NCI-H2107 treated with DMSO at 0.1 percent for 48 hours (cell line): ENCODE results near the gene AOC1.
A peak's percentile ranks its signal among the peaks of the same experiment; 100 is the strongest.
"Not testable (repeated sequence)": the region's sequence is repeated elsewhere in the genome, so short reads cannot be mapped to it uniquely, and the experiment has no call there.

Experiments used
- DNase-seq: peaks from one replicate; lab custom pipeline; 2025; ENCODE audit not compliant: unreplicated experiment; lab: John Stamatoyannopoulos, UW

The AOC1 gene, protein sequence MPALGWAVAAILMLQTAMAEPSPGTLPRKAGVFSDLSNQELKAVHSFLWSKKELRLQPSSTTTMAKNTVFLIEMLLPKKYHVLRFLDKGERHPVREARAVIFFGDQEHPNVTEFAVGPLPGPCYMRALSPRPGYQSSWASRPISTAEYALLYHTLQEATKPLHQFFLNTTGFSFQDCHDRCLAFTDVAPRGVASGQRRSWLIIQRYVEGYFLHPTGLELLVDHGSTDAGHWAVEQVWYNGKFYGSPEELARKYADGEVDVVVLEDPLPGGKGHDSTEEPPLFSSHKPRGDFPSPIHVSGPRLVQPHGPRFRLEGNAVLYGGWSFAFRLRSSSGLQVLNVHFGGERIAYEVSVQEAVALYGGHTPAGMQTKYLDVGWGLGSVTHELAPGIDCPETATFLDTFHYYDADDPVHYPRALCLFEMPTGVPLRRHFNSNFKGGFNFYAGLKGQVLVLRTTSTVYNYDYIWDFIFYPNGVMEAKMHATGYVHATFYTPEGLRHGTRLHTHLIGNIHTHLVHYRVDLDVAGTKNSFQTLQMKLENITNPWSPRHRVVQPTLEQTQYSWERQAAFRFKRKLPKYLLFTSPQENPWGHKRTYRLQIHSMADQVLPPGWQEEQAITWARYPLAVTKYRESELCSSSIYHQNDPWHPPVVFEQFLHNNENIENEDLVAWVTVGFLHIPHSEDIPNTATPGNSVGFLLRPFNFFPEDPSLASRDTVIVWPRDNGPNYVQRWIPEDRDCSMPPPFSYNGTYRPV

GRCh38 chr7:150852371-150852905, at the start of gene AOC1:
Gene AOC1 (plus strand): TSS chr7:150852517. CDS start chr7:150856471, 3,954 bp downstream.
- no peak for DNase-seq

- DNase-seq: peak; percentile 41
Measured at GRCh38 chr7:150803161-150803860, 49.0 kb upstream of the AOC1 start.

DNA sequence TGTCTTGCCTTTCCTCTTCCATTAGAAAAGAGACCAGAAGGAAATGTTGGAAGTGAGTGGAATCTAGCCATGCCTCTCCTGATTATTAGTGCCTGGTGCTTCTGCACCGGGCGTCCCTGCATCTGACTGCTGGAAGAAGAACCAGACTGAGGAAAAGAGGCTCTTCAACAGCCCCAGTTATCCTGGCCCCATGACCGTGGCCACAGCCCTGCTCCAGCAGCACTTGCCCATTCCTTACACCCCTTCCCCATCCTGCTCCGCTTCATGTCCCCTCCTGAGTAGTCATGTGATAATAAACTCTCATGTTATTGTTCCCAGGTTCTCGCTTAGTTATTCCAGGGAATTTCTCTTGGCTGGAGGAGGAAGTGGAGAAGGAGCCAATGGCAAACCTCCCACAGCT, 47.5 kb upstream of the AOC1 start:
- no peak for DNase-seq

GRCh38 chr7:150805864-150806263, 46.5 kb upstream of the AOC1 start:
- DNase-seq: no peak

- DNase-seq: no peak
Measured at GRCh38 chr7:150806454-150806853, 45.9 kb upstream of the AOC1 start.

DNA sequence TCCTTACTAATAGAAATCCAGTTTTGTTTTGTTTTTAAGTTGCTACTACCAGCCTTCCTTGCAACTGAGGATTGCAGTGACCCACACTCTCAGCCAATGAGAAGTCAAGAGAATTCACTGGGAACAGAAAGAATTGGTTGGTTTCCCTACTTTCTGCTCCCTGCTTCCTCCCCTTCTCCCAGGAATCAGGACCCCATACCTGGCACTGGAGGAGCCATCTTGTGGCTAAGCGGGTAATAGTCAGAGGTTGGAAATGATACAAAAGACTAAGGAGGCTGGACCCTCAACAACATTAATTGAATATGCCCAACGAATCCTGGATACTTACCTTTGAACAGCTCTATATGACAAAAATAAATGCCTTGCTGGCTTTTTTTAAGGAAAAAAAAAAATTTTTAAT, 45.5 kb upstream of the AOC1 start:
- no peak for DNase-seq

- DNase-seq: not testable (repeated sequence)
Measured at GRCh38 chr7:150807616-150808438, 44.5 kb upstream of the AOC1 start.

- no peak for DNase-seq
Measured at GRCh38 chr7:150814328-150815001, 37.9 kb upstream of the AOC1 start.

DNA sequence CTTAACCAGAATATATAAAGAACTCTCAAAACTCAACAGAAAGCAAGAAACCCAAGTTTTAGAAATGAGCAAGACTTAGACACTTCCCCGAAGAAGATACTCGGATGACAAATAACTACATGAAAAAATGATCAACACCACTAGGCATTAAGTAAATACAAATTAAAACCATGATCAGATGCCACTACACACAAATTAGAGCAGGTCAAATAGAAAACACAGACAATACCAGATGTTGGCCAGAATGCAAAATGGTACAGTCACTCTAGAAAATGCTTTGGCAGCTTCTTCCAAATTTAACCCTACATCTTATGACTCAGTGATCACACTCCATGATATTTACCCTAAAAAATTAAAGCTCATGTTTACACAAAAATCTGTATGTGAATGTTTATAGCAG, 33.3 kb upstream of the AOC1 start:
- DNase-seq: no peak

- DNase-seq: no peak
Measured at GRCh38 chr7:150820148-150820547, 32.2 kb upstream of the AOC1 start.

DNA sequence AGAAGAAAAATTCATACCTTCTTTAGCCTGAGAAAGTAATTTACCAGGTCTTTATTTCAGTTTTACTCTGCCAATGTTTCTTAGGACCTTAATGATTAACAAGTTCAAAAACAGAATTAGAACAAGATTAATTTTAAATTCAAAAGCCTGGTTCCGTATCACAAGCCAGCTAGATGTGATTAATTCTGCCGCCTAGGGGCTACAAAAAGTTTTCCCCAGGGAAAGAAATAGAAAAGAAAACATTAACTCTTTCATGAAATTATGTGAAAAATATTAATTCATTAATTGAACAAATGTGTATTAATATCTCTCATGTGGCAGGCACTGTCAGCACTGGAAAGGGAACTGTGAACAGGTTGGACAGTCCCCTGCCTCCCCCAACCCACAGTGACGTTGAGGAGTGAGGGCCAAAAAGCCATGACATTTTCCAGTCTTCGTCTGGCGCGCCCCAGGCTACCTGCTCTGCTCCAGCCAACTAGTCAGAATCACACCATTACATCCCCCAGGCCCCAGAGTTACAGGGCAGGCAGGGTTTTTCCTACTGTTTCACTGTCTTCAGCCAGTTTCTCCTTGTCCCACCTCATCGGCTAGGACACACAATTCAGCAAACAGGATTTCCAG, 31.6 kb upstream of the AOC1 start:
- no peak for DNase-seq

DNA sequence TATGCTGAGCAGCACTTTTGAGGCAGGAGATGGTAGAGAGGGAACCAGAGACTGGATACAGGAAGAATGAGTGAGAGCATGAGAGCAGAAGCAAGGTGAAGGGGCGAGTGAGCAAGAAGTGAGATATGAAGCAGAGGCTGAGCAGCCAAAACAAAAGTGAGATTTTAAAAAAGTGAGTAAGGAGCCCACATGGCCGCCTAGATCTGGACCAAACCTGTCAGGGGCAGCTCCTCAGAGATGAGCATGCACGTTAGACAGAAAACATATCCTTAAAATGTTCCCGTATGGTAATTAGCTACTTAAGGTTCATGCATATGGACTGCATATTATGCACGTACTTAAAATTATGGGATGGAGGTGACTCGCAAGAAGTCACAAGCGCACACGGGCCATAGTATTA, 29.3 kb upstream of the AOC1 start:
- DNase-seq: no peak

DNA sequence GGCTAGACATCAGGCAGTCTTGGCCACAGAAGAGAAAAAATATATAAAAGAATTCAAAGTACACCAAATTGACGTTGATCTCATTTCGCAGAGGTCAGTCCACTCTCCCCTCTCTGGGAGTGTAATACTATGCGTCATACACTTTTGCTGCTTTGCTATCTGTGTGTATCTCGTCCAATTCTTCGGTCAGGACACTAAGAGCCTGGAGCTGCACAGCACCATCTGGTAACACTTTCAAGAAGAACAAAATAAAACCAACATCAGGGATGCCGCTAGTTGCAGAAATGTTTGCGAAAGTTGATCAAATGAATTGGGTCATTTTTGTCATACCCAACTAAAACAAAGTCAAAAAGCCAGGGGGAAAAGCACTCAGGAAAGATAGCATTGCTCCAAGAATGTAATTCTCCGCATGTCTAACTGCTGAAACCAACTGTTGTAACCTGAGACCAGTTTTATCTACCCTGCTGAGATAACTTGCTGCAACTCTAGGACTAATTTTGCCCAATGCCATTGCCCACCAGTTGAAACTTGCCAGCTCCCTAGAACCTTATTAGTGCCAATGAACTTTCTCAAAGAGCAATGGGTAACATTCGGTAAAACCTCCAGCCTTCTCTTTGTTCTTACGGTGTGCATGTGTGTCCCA, 28.7 kb upstream of the AOC1 start:
- DNase-seq: no peak

GRCh38 chr7:150824379-150825177, 27.7 kb upstream of the AOC1 start:
- DNase-seq: no peak

GRCh38 chr7:150826061-150826849, 26.1 kb upstream of the AOC1 start:
- DNase-seq: no peak

- DNase-seq: no peak
Measured at GRCh38 chr7:150828384-150828783, 23.9 kb upstream of the AOC1 start.

GRCh38 chr7:150829426-150829825, 22.9 kb upstream of the AOC1 start:
- no peak for DNase-seq

DNA sequence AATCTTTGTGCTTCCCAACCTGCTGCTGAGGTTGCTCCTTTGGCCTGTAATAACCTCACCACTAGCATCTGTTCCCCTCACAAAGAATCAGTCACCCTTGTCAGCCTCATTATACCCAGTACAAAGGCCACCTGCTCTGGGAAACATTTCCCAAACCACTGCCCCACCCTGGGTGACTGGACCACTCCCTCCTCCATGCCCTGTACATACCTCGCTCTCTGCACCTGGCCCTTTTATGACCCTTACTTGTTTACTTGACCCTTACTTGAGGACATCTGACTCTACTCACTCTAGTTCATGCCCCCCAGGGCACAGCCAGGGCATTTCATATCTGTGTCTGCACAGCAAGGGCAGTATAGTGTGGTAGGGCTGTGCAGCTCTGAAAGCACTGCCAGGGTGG, 21.4 kb upstream of the AOC1 start:
- peak; percentile 39 for DNase-seq
